GM08714 (cell line): ENCODE data around the gene KCTD4.
"Not testable (repeated sequence)": the region's sequence is repeated elsewhere in the genome, so short reads cannot be mapped to it uniquely, and the experiment has no call there.

Source experiments
- H3K4me3 ChIP-seq: fragments of 200-500 bp; sonication (Bioruptor generic); 2 replicates; pipeline ENCODE4 v1.5.1; 2014; ENCODE audit warnings: mild to moderate bottlenecking, low read length, inconsistent platforms
- ZNF274 ChIP-seq: IDR thresholded peaks from 2 replicates; pipeline ENCODE4 v1.6.1; 2012; ENCODE audit warnings: mild to moderate bottlenecking, low read depth, low read length

KCTD4 gene

DNA sequence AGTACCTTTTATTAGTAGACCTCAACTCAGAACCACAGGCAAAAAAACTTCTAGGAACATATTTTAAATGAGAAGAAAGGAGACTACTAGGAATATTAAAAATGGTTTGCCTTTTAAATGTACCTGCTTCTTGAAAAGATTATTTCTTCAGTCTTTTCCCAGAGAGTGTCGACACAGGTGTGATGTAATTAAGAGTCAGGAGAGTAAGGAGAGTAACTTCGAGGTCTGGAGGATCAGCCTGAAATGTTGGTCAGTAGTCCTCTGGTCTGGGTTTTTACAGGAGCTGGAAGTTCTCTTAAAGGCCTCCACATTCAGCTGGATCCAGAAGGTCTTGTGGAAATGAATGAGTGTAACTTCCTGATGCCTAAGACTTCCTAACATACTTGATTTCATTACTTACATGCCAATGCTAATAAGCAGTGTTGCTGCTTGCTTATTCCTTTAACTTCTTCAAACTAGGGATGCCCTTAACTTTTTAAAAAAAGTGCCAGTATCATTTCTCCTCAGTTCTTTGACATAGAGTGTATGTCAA, at the start of gene KCTD4:
KCTD4 (minus strand) TSS at position 345 of the 532 bp plus-strand sequence. CDS start 6,478 bp downstream, outside the sequence.
- no peak within 1 kb of the TSS for H3K4me3 ChIP-seq
- no peak for TF ChIP-seq ZNF274

GRCh38 chr13:45249662-45250061, 48.8 kb upstream of the KCTD4 start:
- no peak overlapping the region for H3K4me3 ChIP-seq
- TF ChIP-seq ZNF274: no peak

GRCh38 chr13:45244736-45245135, 43.9 kb upstream of the KCTD4 start:
- H3K4me3 ChIP-seq: not testable (repeated sequence)

DNA sequence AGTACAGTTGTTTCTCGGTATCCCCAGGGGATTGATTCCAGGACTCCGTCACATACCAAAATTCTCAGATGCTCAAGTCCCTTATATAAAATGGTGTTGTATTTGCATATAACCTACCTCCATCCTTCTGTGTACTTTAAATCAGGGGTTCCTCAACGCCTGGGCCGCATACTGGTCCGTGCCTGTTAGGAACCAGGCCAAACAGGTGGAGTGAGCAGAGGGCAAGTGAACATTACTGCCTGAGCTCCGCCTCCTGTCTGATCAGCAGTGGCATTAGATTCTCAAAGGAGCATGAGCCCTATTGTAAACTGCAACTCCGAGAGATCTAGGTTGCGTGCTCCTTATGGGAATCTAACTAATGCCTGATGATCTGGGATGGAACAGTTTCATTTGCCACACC, 42.2 kb upstream of the KCTD4 start:
- H3K4me3 ChIP-seq: no peak overlapping the region
- no peak for TF ChIP-seq ZNF274

DNA sequence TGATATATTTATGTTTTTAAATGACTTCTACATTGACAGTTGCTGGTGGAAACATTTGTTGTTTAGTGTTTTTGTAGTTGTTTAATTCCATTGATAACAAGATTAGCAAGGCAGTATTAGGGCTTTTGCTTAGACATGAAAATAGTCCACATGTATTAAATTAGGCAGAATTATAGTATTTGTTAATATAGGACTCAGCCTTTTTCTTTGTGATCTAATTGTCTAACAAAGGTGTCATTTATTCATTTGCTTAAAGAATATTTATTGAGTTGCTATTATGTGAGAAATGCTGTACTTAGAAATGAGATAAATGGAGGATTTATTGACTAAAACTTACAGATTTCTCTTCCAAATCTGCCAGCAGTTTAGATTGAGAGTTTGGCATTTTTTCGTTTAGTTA, 41.7 kb upstream of the KCTD4 start:
- no peak overlapping the region for H3K4me3 ChIP-seq
- TF ChIP-seq ZNF274: no peak

- H3K4me3 ChIP-seq: no peak overlapping the region
- TF ChIP-seq ZNF274: no peak
Measured at GRCh38 chr13:45242070-45242469, 41.2 kb upstream of the KCTD4 start.

GRCh38 chr13:45240143-45240542, 39.3 kb upstream of the KCTD4 start:
- no peak overlapping the region for H3K4me3 ChIP-seq
- TF ChIP-seq ZNF274: no peak

- H3K4me3 ChIP-seq: no peak overlapping the region
- TF ChIP-seq ZNF274: no peak
Measured at GRCh38 chr13:45238945-45239795, 38.3 kb upstream of the KCTD4 start.

DNA sequence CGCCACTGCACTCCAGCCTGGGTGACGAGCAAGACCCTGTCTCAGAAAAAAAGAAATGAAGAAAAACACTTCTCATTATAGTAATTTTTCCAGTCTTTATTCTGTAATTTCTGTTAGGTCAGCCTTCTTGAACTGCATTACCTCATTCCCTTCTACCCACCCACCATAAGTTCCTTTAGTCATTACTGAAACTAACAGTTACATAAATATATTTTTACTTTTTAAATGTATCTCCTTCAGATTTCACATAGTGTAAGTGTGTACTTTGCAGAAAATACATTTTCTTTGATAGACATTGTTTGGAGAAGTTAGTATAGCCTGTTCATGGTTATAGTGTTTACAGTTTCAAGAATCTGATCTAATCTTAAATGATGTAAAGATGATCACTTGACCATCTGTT, 31.7 kb upstream of the KCTD4 start:
- H3K4me3 ChIP-seq: no peak overlapping the region
- TF ChIP-seq ZNF274: no peak

DNA sequence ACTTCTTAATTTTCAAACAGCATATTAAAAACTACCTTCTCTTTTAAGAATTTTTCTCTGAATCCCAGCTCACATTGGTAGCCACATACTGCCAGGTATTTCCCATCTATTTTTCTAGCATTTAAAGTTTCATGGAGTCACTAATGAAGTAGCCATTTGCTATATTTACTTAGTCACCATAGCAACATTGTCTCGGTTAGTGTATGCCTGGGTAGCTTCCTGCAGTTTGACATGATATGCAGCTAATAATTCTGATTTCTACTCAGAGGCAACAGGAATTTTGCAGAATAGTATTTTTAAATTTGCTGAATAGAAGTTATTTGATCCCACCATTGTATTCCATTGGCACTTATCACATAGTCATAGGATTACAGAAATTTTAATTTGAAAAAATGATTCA, 30.9 kb upstream of the KCTD4 start:
- no peak overlapping the region for H3K4me3 ChIP-seq
- TF ChIP-seq ZNF274: no peak

DNA sequence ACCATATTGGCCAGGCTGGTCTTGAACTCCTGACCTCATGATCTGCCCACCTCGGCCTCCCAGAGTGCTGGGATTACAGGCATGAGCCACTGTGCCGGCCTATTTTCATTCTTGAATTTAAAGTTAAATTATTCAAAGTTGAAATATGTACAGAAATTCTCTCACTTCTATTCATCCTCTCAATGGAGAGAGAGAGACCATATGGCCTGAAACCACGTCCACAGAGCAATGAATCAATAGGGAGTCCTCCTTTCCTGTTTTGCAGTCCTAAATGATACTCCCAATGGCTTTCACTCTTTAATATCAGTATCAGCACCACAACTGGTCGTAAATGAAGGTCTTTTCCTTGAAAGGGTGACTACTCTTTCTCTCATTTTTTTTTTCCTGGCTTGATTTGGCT, 30.5 kb upstream of the KCTD4 start:
- H3K4me3 ChIP-seq: no peak overlapping the region
- no peak for TF ChIP-seq ZNF274

DNA sequence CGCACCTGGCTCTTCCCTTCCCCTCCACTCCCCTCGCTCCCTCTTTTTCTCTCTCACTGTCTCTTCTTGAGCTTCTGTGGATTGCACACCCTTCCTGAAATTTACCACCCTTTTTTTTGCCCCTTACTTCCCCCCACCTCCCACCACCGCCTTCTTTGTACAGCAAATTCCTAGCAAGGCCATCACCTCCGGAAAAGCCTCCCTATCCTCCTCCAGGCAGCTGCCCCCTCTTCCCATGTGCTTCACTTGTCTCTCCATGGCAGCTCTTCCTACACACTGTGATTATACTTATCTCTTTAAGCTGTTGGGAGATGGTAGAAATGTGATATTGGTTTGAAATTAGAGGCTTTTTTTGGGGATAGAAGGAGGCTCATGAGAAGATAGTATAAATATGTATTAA, 28.3 kb upstream of the KCTD4 start:
- no peak for TF ChIP-seq ZNF274
- no peak overlapping the region for H3K4me3 ChIP-seq

DNA sequence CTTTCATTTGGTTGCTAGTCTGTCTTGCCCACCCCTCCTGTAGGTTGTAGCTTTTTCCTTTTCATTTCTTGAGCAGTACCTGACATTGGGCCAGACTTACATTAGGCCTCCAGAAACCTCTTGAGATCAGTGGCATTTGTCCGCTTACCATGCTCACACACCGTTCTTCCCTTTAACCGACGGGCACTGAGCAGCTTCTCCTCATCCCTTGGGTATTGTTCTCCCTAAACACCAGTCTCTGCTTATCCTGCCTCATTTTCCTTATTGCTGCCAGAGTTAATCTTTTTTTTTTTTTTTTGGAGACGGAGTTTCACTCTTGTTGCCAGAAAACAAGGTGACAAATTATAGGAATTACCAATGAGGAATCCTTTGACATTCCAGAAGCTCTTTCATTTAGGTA, 27.2 kb upstream of the KCTD4 start:
- TF ChIP-seq ZNF274: no peak
- no peak overlapping the region for H3K4me3 ChIP-seq

DNA sequence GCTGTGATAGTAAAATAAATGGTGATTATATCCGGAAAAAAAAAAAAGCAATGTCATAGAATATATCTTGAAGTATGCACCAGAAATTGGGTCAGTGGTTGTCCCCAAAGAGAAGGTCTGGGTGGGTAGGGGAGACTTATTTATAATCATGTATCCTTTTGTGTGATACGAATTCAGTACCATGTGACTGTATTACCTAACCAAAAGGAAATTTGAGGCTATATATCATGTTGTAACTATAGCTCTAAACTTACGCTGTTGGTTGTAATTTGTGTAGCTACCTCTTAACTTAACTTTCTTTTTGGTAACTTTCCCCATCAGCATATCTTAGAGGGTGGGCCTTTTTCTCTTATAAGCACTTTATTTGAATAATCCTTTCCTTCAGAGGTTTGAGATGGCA, 25.2 kb upstream of the KCTD4 start:
- no peak for TF ChIP-seq ZNF274
- H3K4me3 ChIP-seq: no peak overlapping the region

GRCh38 chr13:45225370-45225769, 24.5 kb upstream of the KCTD4 start:
- TF ChIP-seq ZNF274: no peak
- no peak overlapping the region for H3K4me3 ChIP-seq

DNA sequence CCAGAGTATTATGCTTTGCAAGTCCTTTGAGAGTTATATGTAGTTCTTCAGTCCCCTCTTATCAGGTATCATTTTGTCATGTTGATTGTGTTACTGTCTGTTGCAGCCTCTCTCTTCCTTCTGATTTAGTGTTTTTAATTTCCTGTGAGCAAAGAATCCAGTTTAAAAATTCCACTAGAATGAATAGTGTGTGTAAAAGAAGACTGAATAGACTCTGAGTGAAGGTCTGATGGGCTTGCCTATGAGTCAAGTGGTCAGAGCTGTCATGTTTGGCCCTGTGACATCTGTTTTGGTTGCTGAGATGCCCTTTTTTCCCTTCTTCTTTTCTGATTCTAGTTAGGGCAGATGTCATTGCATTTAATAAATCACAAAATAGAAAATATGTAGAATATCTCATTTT, 23.3 kb upstream of the KCTD4 start:
- no peak overlapping the region for H3K4me3 ChIP-seq
- TF ChIP-seq ZNF274: no peak
